K562 (cell line): ENCODE measurements around the gene RASL11A. TPM values are rescaled to one million over a fixed set of nuclear protein-coding genes. Genes with fewer than 3 reads are reported as not detected.

Experiments used
- ATAC-seq: fragments of 200-7000 bp; cut with Tn5 transposase; 3 replicates; pipeline ENCODE4 v1.9.1; 2020; ENCODE audit warnings: moderate library complexity
- BruUV-seq: library from RNA; stranded (reverse); fragments of 400-500 nt; replicated peaks from 2 replicates; lab custom pipeline; 2021; lab: Mats Ljungman, UMichigan
- CTCF ChIA-PET: fragments of 300-600 bp; formaldehyde crosslinking; extraction: SDS; loops from one replicate; lab custom pipeline; 2021; ENCODE audit warnings: low intra/inter-chr PET ratio; lab: Yijun Ruan, JAX
- POLR2A ChIA-PET: fragments of 300-600, 350-650 bp; sonication (Branson Sonifier 250); formaldehyde crosslinking; extraction: SDS; loops from one replicate; lab custom pipeline; 2021; ENCODE audit warnings: antibody characterized with exemption, inconsistent platforms; lab: Yijun Ruan, JAX
- DNase-seq, 4 experiments: peaks; one replicate each; pipeline versions ENCODE4 v3.0.0 to v3.0.0-alpha.2; 2011 to 2018; ENCODE audit warnings: low spot score in 3 of 4, mixed read lengths in 3 of 4; ENCODE audit errors: extremely low read depth in 1 of 4
- FAIRE-seq: peaks from 2 replicates; lab custom pipeline; 2011; peaks lifted over from hg19 to GRCh38; lab: Jason Lieb, UNC
- H2AFZ ChIP-seq: 2 replicates; pipeline ENCODE4 v1.6.0; 2011; ENCODE audit warnings: low read depth, low read length, control low read depth, inconsistent platforms
- H3K27ac ChIP-seq: fragments of 200-600 bp; 3 replicates; pipeline ENCODE4 v1.8.0; 2011; ENCODE audit warnings: low read depth, mild to moderate bottlenecking, control low read depth, inconsistent platforms, low read length, moderate library complexity, mixed read lengths; ENCODE audit errors: extremely low read depth
- H3K27me3 ChIP-seq, 2 experiments: fragments of 300-600 bp in 1 of 2; 2 replicates in 1 of 2; 3 replicates in 1 of 2; pipeline versions ENCODE4 v1.6.0 to v1.8.0; 2011; ENCODE audit warnings: inconsistent platforms in 2 of 2, low read length in 2 of 2, mild to moderate bottlenecking in 1 of 2, mixed read lengths in 1 of 2, moderate library complexity in 1 of 2; ENCODE audit not compliant: control insufficient read depth in 2 of 2, insufficient read depth in 2 of 2
- H3K36me3 ChIP-seq: fragments of 300-600 bp; 3 replicates; pipeline ENCODE4 v1.8.0; 2011; ENCODE audit warnings: mild to moderate bottlenecking, low read length, inconsistent platforms; ENCODE audit not compliant: control insufficient read depth, insufficient read depth
- H3K4me1 ChIP-seq, 2 experiments: fragments of 200-600 bp in 1 of 2; replicated peaks in 1 of 2; 2 replicates in 1 of 2; 3 replicates in 1 of 2; pipeline versions ENCODE4 v1.5.1 to v1.8.0; 2011; ENCODE audit warnings: inconsistent platforms in 2 of 2, low read length in 2 of 2, mild to moderate bottlenecking in 1 of 2, mixed read lengths in 1 of 2, moderate library complexity in 1 of 2; ENCODE audit not compliant: control insufficient read depth in 2 of 2, insufficient read depth in 2 of 2
- H3K4me2 ChIP-seq: 2 replicates; pipeline ENCODE4 v1.6.1; 2011; ENCODE audit warnings: low read length, control low read depth, inconsistent platforms, mixed read lengths; ENCODE audit not compliant: insufficient read depth
- H3K4me3 ChIP-seq: fragments of 200-600 bp; sonication (generic), shearing (Covaris generic); 2 replicates; pipeline ENCODE4 v1.5.1; 2016; ENCODE audit warnings: control low read depth, inconsistent platforms
- H3K79me2 ChIP-seq: fragments of 200-600 bp; 3 replicates; pipeline ENCODE4 v1.8.0; 2011; ENCODE audit warnings: low read length, inconsistent platforms; ENCODE audit not compliant: control insufficient read depth, insufficient read depth
- H3K9ac ChIP-seq, 2 experiments: 2 replicates each; pipeline versions ENCODE4 v1.6.0 to v1.6.1; 2011; ENCODE audit warnings: low read depth in 2 of 2, low read length in 2 of 2, control low read depth in 1 of 2, inconsistent platforms in 1 of 2, mild to moderate bottlenecking in 1 of 2, mixed read lengths in 1 of 2; ENCODE audit not compliant: insufficient read depth in 1 of 2
- H3K9me1 ChIP-seq: one replicate; pipeline ENCODE4 v1.6.0; 2011; ENCODE audit warnings: inconsistent platforms, mild to moderate bottlenecking, low read length, moderate library complexity; ENCODE audit not compliant: control insufficient read depth, insufficient read depth
- H3K9me3 ChIP-seq: replicated peaks from 2 replicates; pipeline ENCODE4 v1.5.1; 2011; ENCODE audit warnings: low read depth, low read length, inconsistent platforms; ENCODE audit not compliant: control insufficient read depth, insufficient read depth
- H4K20me1 ChIP-seq: replicated peaks from 2 replicates; pipeline ENCODE4 v1.6.1; 2011; ENCODE audit warnings: low read length, inconsistent platforms, mixed read lengths; ENCODE audit not compliant: control insufficient read depth, insufficient read depth
- ELF4 ChIP-seq: fragments of 450-650 bp; formaldehyde crosslinking; IDR thresholded peaks from 2 replicates; pipeline ENCODE4 v1.4.0; 2022; ENCODE audit warnings: missing genetic modification characterization
- FOXK1 ChIP-seq: sonication (generic); formaldehyde crosslinking; IDR thresholded peaks from 2 replicates; pipeline ENCODE4 v1.8.0; 2022; ENCODE audit warnings: missing genetic modification reagents, mild to moderate bottlenecking, borderline replicate concordance
- KAT2B ChIP-seq: IDR thresholded peaks from one replicate; pipeline ENCODE4 v1.6.1; 2012; ENCODE audit warnings: low read depth, mild to moderate bottlenecking, control low read depth, inconsistent platforms, low read length, moderate library complexity
- NFIX ChIP-seq: fragments of 250-450 bp; sonication (Bioruptor Pico); IDR thresholded peaks from 2 replicates; pipeline ENCODE4 v1.4.0; 2020; ENCODE audit warnings: low read depth, mild to moderate bottlenecking, moderate library complexity
- POLR2AphosphoS2 ChIP-seq: IDR thresholded peaks from 2 replicates; pipeline ENCODE4 v1.6.1; 2012; ENCODE audit warnings: low read length, improper control_type of control experiment
- PRPF4 ChIP-seq: fragments of 200-400 bp; formaldehyde crosslinking; IDR thresholded peaks from one replicate; pipeline ENCODE4 v1.6.1; 2017; ENCODE audit warnings: low read length, low read depth, mild to moderate bottlenecking; ENCODE audit not compliant: insufficient read depth, poor library complexity, severe bottlenecking
- WGBS: fragments of 100-300 bp; shearing (Covaris generic); methylation state at CpG from one replicate; pipeline ENCODE4 v1.1.6; 2016; ENCODE audit warnings: low coverage, mixed read lengths; ENCODE audit not compliant: insufficient coverage; ENCODE audit errors: missing lambda C conversion rate; 5-methylcytosine and 5-hydroxymethylcytosine counted together
- in situ Hi-C: fragments of 300-500 bp; cut with MboI; formaldehyde crosslinking; loops from 4 replicates; pipeline ENCODE4 v1.15.0; 2018; ENCODE audit warnings: inconsistent platforms, mixed read lengths
- intact Hi-C: fragments of 100-400 bp; cut with micrococcal nuclease; formaldehyde crosslinking; loops from 2 replicates; pipeline ENCODE4 v1.14.2; 2022
- polyA plus RNA-seq, 8 experiments: library from polyadenylated mRNA; depleted of rRNA in 4 of 8; stranded (reverse) in 5 of 8; unstranded in 3 of 8; fragments of >200 nt; fragmentation: Nextera tagmentation in 2 of 8; fragmentation: Illumina TruSeq in 1 of 8; extraction: Ambion mirVana in 2 of 8; extraction: Trizol in 1 of 8; gene quantifications; 2 replicates each; pipeline versions ENCODE4 v1.2.1 to v1.2.3, GENCODE V29; 2011 to 2014; ENCODE audit warnings: inconsistent platforms in 1 of 8, missing spikeins in 1 of 8
- total RNA-seq, 7 experiments: library from RNA; depleted of rRNA in 6 of 7; stranded (reverse); fragments of >200 nt in 6 of 7; fragmentation: Illumina TruSeq in 2 of 7; extraction: Trizol in 2 of 7; gene quantifications; 2 replicates each; pipeline versions ENCODE4 v1.2.1 to v1.2.3, GENCODE V29; 2011 to 2021; ENCODE audit warnings: low replicate concordance in 1 of 7
- TF ChIP-seq, protein P1 (sequence below): sonication (generic); formaldehyde crosslinking; IDR thresholded peaks from 2 replicates; pipeline ENCODE4 v1.8.1; 2023; ENCODE audit warnings: mild to moderate bottlenecking, missing genetic modification reagents
- TF ChIP-seq, protein P2 (sequence below), 2 experiments: fragments of 150-350 bp in 1 of 2; IDR thresholded peaks; 2 replicates each; pipeline ENCODE4 v1.6.1; 2012 to 2016; ENCODE audit warnings: low read depth in 2 of 2, low read length in 2 of 2, mild to moderate bottlenecking in 1 of 2, moderate library complexity in 1 of 2
- TF ChIP-seq, protein P3 (sequence below): fragments of 250-450 bp; sonication (Bioruptor Pico); IDR thresholded peaks from 2 replicates; pipeline ENCODE4 v1.5.0; 2020; ENCODE audit warnings: mild to moderate bottlenecking
- TF ChIP-seq, protein P4 (sequence below): fragments of 450-650 bp; IDR thresholded peaks from 2 replicates; pipeline ENCODE4 v1.6.1; 2016; ENCODE audit warnings: mild to moderate bottlenecking
- TF ChIP-seq, protein P5 (sequence below): sonication (generic); formaldehyde crosslinking; IDR thresholded peaks from 2 replicates; pipeline ENCODE4 v1.8.1; 2023; ENCODE audit warnings: mild to moderate bottlenecking, missing genetic modification reagents, moderate library complexity

RASL11A gene
- total and polyA plus RNA-seq, 9 of the 15 experiments (the other 6 are each of a cell fraction or from before 2014, with no cell fraction given): 0.11 to 2.2 (median 1.5) TPM; not detected in 1

DNA sequence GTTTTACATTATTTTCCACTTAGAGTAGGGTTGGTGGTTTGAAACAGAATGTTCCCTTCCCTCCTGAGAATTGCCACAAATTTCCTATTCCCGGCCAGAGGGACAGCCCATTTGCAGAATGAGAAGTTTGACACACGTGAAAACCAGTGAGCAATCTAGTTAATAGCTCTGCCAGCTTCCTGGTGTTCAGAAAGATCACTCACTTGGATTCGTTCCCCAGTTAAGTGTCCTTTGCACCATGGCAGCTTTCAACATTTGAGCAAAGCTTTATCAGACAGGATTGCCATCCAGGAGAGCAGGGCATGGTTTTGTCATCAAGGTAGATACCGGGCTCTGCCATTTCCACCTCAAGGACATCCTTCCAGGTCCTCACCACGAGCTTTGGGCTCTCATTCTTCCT, 28.2 kb downstream of the RASL11A start:
- ChIA-PET CTCF (no interaction called here), POLR2A (no interaction called here)
- Histone ChIP-seq H3K4me1 (no peaks in the 10 kb centered on the region), H4K20me1 (no peaks in the 10 kb centered on the region), H3K9me1 (no peaks in the 10 kb centered on the region), H3K27me3 (peaks cover 13 to 30% of the 10 kb centered on the region in 2 experiments; a peak in 3 of 5 replicates), H3K9ac (no peak overlapping the region), H3K27ac (no peak overlapping the region), H3K4me2 (no peak overlapping the region), H2AFZ (no peak overlapping the region), H3K9me3 (no peaks in the 10 kb centered on the region; the same call in 1 of the 2 replicates), H3K36me3 (no peaks in the 10 kb centered on the region), H3K4me3 (no peak overlapping the region), H3K79me2 (no peaks in the 10 kb centered on the region)
- BruUV-seq: no TSS peak
- 4% methylated on average over 5 of the region's 5 CpGs for WGBS
- intact Hi-C loops: no loop called here
- FAIRE-seq: no peak
- DNase-seq: no peak
- no peak for ATAC-seq
- in situ Hi-C loops: no loop called here
- TF ChIP-seq POLR2AphosphoS2: no peak
- TF ChIP-seq, protein P1, sequence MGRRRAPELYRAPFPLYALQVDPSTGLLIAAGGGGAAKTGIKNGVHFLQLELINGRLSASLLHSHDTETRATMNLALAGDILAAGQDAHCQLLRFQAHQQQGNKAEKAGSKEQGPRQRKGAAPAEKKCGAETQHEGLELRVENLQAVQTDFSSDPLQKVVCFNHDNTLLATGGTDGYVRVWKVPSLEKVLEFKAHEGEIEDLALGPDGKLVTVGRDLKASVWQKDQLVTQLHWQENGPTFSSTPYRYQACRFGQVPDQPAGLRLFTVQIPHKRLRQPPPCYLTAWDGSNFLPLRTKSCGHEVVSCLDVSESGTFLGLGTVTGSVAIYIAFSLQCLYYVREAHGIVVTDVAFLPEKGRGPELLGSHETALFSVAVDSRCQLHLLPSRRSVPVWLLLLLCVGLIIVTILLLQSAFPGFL (CRISPR knock-in tag): no peak
- TF ChIP-seq PRPF4: no peak
- no peak for TF ChIP-seq NFIX (CRISPR knock-in tag)
- no peak for TF ChIP-seq KAT2B
- no peak for TF ChIP-seq FOXK1 (CRISPR knock-in tag)
- no peak for TF ChIP-seq ELF4 (CRISPR knock-in tag)
- TF ChIP-seq, protein P2, sequence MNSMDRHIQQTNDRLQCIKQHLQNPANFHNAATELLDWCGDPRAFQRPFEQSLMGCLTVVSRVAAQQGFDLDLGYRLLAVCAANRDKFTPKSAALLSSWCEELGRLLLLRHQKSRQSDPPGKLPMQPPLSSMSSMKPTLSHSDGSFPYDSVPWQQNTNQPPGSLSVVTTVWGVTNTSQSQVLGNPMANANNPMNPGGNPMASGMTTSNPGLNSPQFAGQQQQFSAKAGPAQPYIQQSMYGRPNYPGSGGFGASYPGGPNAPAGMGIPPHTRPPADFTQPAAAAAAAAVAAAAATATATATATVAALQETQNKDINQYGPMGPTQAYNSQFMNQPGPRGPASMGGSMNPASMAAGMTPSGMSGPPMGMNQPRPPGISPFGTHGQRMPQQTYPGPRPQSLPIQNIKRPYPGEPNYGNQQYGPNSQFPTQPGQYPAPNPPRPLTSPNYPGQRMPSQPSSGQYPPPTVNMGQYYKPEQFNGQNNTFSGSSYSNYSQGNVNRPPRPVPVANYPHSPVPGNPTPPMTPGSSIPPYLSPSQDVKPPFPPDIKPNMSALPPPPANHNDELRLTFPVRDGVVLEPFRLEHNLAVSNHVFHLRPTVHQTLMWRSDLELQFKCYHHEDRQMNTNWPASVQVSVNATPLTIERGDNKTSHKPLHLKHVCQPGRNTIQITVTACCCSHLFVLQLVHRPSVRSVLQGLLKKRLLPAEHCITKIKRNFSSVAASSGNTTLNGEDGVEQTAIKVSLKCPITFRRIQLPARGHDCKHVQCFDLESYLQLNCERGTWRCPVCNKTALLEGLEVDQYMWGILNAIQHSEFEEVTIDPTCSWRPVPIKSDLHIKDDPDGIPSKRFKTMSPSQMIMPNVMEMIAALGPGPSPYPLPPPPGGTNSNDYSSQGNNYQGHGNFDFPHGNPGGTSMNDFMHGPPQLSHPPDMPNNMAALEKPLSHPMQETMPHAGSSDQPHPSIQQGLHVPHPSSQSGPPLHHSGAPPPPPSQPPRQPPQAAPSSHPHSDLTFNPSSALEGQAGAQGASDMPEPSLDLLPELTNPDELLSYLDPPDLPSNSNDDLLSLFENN (IDR thresholded peaks at IDR 0.05; ENCODE audit: low read depth in 2 of 2, low read length in 2 of 2): no peak
- TF ChIP-seq, protein P3, sequence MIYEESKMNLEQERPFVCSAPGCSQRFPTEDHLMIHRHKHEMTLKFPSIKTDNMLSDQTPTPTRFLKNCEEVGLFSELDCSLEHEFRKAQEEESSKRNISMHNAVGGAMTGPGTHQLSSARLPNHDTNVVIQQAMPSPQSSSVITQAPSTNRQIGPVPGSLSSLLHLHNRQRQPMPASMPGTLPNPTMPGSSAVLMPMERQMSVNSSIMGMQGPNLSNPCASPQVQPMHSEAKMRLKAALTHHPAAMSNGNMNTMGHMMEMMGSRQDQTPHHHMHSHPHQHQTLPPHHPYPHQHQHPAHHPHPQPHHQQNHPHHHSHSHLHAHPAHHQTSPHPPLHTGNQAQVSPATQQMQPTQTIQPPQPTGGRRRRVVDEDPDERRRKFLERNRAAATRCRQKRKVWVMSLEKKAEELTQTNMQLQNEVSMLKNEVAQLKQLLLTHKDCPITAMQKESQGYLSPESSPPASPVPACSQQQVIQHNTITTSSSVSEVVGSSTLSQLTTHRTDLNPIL: no peak
- TF ChIP-seq, protein P4, sequence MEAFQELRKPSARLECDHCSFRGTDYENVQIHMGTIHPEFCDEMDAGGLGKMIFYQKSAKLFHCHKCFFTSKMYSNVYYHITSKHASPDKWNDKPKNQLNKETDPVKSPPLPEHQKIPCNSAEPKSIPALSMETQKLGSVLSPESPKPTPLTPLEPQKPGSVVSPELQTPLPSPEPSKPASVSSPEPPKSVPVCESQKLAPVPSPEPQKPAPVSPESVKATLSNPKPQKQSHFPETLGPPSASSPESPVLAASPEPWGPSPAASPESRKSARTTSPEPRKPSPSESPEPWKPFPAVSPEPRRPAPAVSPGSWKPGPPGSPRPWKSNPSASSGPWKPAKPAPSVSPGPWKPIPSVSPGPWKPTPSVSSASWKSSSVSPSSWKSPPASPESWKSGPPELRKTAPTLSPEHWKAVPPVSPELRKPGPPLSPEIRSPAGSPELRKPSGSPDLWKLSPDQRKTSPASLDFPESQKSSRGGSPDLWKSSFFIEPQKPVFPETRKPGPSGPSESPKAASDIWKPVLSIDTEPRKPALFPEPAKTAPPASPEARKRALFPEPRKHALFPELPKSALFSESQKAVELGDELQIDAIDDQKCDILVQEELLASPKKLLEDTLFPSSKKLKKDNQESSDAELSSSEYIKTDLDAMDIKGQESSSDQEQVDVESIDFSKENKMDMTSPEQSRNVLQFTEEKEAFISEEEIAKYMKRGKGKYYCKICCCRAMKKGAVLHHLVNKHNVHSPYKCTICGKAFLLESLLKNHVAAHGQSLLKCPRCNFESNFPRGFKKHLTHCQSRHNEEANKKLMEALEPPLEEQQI: no peak
- TF ChIP-seq, protein P5, sequence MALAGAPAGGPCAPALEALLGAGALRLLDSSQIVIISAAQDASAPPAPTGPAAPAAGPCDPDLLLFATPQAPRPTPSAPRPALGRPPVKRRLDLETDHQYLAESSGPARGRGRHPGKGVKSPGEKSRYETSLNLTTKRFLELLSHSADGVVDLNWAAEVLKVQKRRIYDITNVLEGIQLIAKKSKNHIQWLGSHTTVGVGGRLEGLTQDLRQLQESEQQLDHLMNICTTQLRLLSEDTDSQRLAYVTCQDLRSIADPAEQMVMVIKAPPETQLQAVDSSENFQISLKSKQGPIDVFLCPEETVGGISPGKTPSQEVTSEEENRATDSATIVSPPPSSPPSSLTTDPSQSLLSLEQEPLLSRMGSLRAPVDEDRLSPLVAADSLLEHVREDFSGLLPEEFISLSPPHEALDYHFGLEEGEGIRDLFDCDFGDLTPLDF (CRISPR knock-in tag): no peak
